Thoracic aorta (tissue), 2 donors: Measurements from ENCODE around the gene PTPN2. TPM values are rescaled to one million over a fixed set of nuclear protein-coding genes. Genes with fewer than 3 reads are reported as not detected.

Experiments
- ATAC-seq: fragments of 150-250 bp; one replicate; pipeline ENCODE4 v1.8.0; 2017; ENCODE audit warnings: low read depth; ENCODE audit not compliant: insufficient number of reproducible peaks, low FRiP score
- DNase-seq: peaks from one replicate; pipeline ENCODE4 v3.0.0-alpha.2; 2020; ENCODE audit warnings: low spot score
- H3K27ac ChIP-seq, 2 donors: fragments of 200-600 bp; sonication (generic); 1 replicate in 1 of 2; 2 replicates in 1 of 2; pipeline ENCODE4 v1.5.1; 2016; ENCODE audit warnings: mild to moderate bottlenecking in 2 of 2, moderate library complexity in 2 of 2
- H3K27me3 ChIP-seq: fragments of 200-600 bp; sonication (generic); replicated peaks from 2 replicates; pipeline ENCODE4 v1.6.0; 2016; ENCODE audit warnings: mild to moderate bottlenecking; ENCODE audit not compliant: insufficient read depth
- H3K36me3 ChIP-seq: fragments of 200-600 bp; sonication (generic); one replicate; pipeline ENCODE4 v1.5.1; 2016
- H3K4me1 ChIP-seq, 2 donors: fragments of 200-600 bp; sonication (generic); 1 replicate in 1 of 2; 2 replicates in 1 of 2; pipeline versions ENCODE4 v1.5.1 to v1.6.0; 2016; ENCODE audit warnings: low read depth in 2 of 2, mild to moderate bottlenecking in 1 of 2; ENCODE audit not compliant: control insufficient read depth in 1 of 2
- H3K4me3 ChIP-seq: fragments of 200-600 bp; sonication (generic); 2 replicates; pipeline ENCODE4 v1.5.1; 2016; ENCODE audit warnings: mild to moderate bottlenecking
- H3K9me3 ChIP-seq: fragments of 200-600 bp; sonication (generic); 2 replicates; pipeline ENCODE4 v1.5.1; 2016
- CTCF ChIP-seq: fragments of 200-600 bp; sonication (generic); IDR thresholded peaks from one replicate; pipeline ENCODE4 v1.5.1; 2019; ENCODE audit warnings: antibody characterized with exemption
- total RNA-seq, 2 donors: library from RNA; depleted of rRNA; stranded (reverse); fragments of >200 nt; gene quantifications; one replicate each; pipeline versions ENCODE4 v1.1.0 to v1.2.3, GENCODE V29; 2016

The PTPN2 gene
- total RNA-seq, 2 donors from 2014 or later: 29.4 to 62.8 TPM

GRCh38 chr18:12842459-12843380, 41.3 kb downstream of the PTPN2 start:
- DNase-seq (no peak), ATAC-seq (no peak)
- Histone ChIP-seq H3K36me3 (no peaks in the 10 kb centered on the region), H3K27ac (no peak overlapping the region), H3K9me3 (no peaks in the 10 kb centered on the region), H3K4me3 (no peak overlapping the region), H3K4me1 (peaks cover 9 to 14% of the 10 kb centered on the region in 2 donors), H3K27me3 (no peaks in the 10 kb centered on the region)
- TF ChIP-seq CTCF: no peak

GRCh38 chr18:12841070-12841469, 43.0 kb downstream of the PTPN2 start:
- no peak for DNase-seq

GRCh38 chr18:12840382-12840781, 43.7 kb downstream of the PTPN2 start:
- ATAC-seq: no peak
- Histone ChIP-seq H3K36me3 (no peaks in the 10 kb centered on the region), H3K9me3 (no peaks in the 10 kb centered on the region), H3K27ac (no peak overlapping the region), H3K4me1 (peaks cover 14 to 18% of the 10 kb centered on the region in 2 donors), H3K27me3 (no peaks in the 10 kb centered on the region), H3K4me3 (no peak overlapping the region)
- TF ChIP-seq CTCF: no peak
- no peak for DNase-seq

More at GRCh38 chr18:12841070-12841469, 43.0 kb downstream of the PTPN2 start:
- no peak for TF ChIP-seq CTCF
- H3K27me3 ChIP-seq: no peaks in the 10 kb centered on the region
- peaks cover 14 to 18% of the 10 kb centered on the region in 2 donors for H3K4me1 ChIP-seq
- ATAC-seq: no peak
- no peak overlapping the region for H3K4me3 ChIP-seq
- H3K36me3 ChIP-seq: no peaks in the 10 kb centered on the region
- H3K27ac ChIP-seq: no peak overlapping the region
- H3K9me3 ChIP-seq: no peaks in the 10 kb centered on the region

- DNase-seq (no peak), ATAC-seq (no peak)
- Histone ChIP-seq H3K9me3 (no peaks in the 10 kb centered on the region), H3K36me3 (no peaks in the 10 kb centered on the region), H3K27ac (peak overlapping the region; percentile 40 to 43), H3K4me1 (peaks cover 14 to 18% of the 10 kb centered on the region in 2 donors), H3K27me3 (no peaks in the 10 kb centered on the region), H3K4me3 (peak overlapping the region; percentile 13)
- no peak for TF ChIP-seq CTCF
Measured at GRCh38 chr18:12839526-12840196, 44.4 kb downstream of the PTPN2 start.

- Histone ChIP-seq H3K4me1 (peaks cover 14 to 18% of the 10 kb centered on the region in 2 donors), H3K4me3 (peak overlapping the region; percentile 13), H3K36me3 (no peaks in the 10 kb centered on the region), H3K27ac (peak overlapping the region; percentile 40 to 43), H3K9me3 (no peaks in the 10 kb centered on the region), H3K27me3 (no peaks in the 10 kb centered on the region)
- TF ChIP-seq CTCF: no peak
- DNase-seq: no peak
- no peak for ATAC-seq
Measured at GRCh38 chr18:12839057-12839525, 44.9 kb downstream of the PTPN2 start.
